NCI-H345 (cell line): ENCODE data around the gene CHRNB4.
A peak's percentile ranks its signal among the peaks of the same experiment; 100 is the strongest.

Experiments used
- DNase-seq: peaks from one replicate; lab custom pipeline; 2025; lab: John Stamatoyannopoulos, UW

The CHRNB4 gene

GRCh38 chr15:78634210-78635145 is 6.5 kb downstream of the CHRNB4 start:
- no peak for DNase-seq

- no peak for DNase-seq
These were observed 7.7 kb downstream of the CHRNB4 start for GRCh38 chr15:78633348-78633747.

- DNase-seq, result no peak
These were observed 9.9 kb downstream of the CHRNB4 start for GRCh38 chr15:78630886-78631633.

GRCh38 chr15:78629716-78630065 is 11.3 kb downstream of the CHRNB4 start:
- DNase-seq, result no peak

GRCh38 chr15:78629031-78629715 is 11.8 kb downstream of the CHRNB4 start:
- no peak for DNase-seq

- DNase-seq, result no peak
These were observed 12.8 kb downstream of the CHRNB4 start for GRCh38 chr15:78628227-78628626.

- DNase-seq, result no peak
These were observed 13.7 kb downstream of the CHRNB4 start for GRCh38 chr15:78627348-78627747.

- DNase-seq, result no peak
These were observed 14.5 kb downstream of the CHRNB4 start for GRCh38 chr15:78626381-78626995.

GRCh38 chr15:78625606-78626280 is 15.3 kb downstream of the CHRNB4 start:
- DNase-seq, result peak; percentile 66

GRCh38 chr15:78624651-78625590 is 16.1 kb downstream of the CHRNB4 start:
- DNase-seq, result no peak

GRCh38 chr15:78623786-78624497 is 17.1 kb downstream of the CHRNB4 start:
- no peak for DNase-seq

- DNase-seq, result no peak
These were observed 19.1 kb downstream of the CHRNB4 start for GRCh38 chr15:78621810-78622402.

- no peak for DNase-seq
These were observed 20.2 kb downstream of the CHRNB4 start, which contains the start of gene CHRNA3 for GRCh38 chr15:78620527-78621421. Gene CHRNA3, minus strand, starts transcription at chr15:78620996. Its CDS starts 202 bp downstream, at chr15:78620794.

- DNase-seq, result peak; percentile 35
These were observed 20.9 kb downstream of the CHRNB4 start for GRCh38 chr15:78620021-78620526.

GRCh38 chr15:78619022-78619950 is 21.7 kb downstream of the CHRNB4 start:
- DNase-seq, result no peak

- DNase-seq, result peak; percentile 81
These were observed 22.5 kb downstream of the CHRNB4 start for GRCh38 chr15:78618490-78618934.

GRCh38 chr15:78618064-78618463 is 22.9 kb downstream of the CHRNB4 start:
- no peak for DNase-seq
